GM21786 (cell line): ENCODE data around the gene GPR15.

ENCODE experiments used
- ATAC-seq: cut with Tn5 transposase; IDR thresholded peaks from one replicate; pipeline ENCODE4 v1.9.1; 2021; ENCODE audit not compliant: unreplicated experiment

GPR15 gene

DNA sequence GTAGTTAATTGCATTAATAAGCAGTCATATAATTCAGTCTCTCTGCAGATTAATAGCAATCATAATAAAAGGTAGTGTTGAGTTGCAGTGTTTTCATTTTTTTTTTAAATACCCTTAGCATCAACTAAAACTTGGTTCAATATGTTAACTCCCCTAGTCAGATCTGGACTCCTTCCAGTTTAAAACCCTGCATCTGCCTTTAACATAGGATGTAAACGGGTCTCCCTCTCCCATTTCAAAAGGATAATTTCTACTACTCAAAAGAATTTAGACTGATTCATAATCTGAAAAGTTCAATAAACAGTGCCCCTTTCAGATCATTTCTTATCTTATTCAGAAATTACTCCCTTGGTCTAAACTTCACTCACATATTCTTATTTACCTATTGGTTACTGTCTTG, 50.3 kb downstream of the GPR15 start:
- ATAC-seq, result no peak

DNA sequence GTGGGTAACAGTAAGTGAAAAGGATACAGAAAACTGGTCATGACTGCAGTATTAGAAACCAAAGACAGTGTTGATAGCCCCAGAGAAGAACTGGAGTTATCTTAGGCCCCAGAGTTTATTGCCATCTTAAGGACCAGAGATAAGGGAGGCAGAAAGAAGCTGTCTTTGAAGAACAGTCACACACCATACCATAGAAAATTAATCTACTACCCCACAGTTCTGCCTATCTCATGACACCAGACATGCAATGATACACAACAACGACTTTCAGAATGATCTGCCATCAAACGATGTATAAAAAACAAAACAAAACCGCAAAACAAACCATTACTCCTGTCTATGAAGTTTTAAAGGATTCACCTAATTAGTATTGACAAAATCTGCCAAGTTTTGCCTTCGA, 52.0 kb downstream of the GPR15 start:
- no peak for ATAC-seq
